IMR-90 (cell line): Measurements from ENCODE around the gene INTS2. TPM values are rescaled to one million over a fixed set of nuclear protein-coding genes. Genes with fewer than 3 reads are reported as not detected.
A peak's percentile ranks its signal among the peaks of the same experiment; 100 is the strongest.
"Not testable (repeated sequence)": the region's sequence is repeated elsewhere in the genome, so short reads cannot be mapped to it uniquely, and the experiment has no call there.

Experiments used
- ATAC-seq: fragments of 200-7000 bp; cut with Tn5 transposase; 2 replicates; pipeline ENCODE4 v1.9.1; 2020; ENCODE audit warnings: low read depth, mild to moderate bottlenecking, moderate library complexity
- BruUV-seq: library from RNA; stranded (reverse); fragments of 400-500 nt; replicated peaks from 2 replicates; lab custom pipeline; 2021; lab: Mats Ljungman, UMichigan
- CTCF ChIA-PET: fragments of 300-600 bp; formaldehyde crosslinking; extraction: SDS; loops from one replicate; lab custom pipeline; 2021; ENCODE audit warnings: antibody characterized with exemption; lab: Yijun Ruan, JAX
- POLR2A ChIA-PET: fragments of 300-600 bp; sonication (Branson Sonifier 250); formaldehyde crosslinking; loops from one replicate; lab custom pipeline; 2022; ENCODE audit warnings: antibody characterized with exemption; ENCODE audit not compliant: unreplicated experiment; lab: Charles Lee
- DNase-seq: peaks from one replicate; pipeline ENCODE4 v3.0.0; 2013
- H2AFZ ChIP-seq: replicated peaks from 2 replicates; pipeline ENCODE3; 2013; ENCODE audit warnings: low read length, mild to moderate bottlenecking; ENCODE audit not compliant: poor library complexity
- H2AK5ac ChIP-seq: 2 replicates; pipeline ENCODE4 v1.6.1; 2013; ENCODE audit warnings: low read depth, low read length, inconsistent platforms
- H2AK9ac ChIP-seq: replicated peaks from 2 replicates; pipeline ENCODE3; 2013; ENCODE audit warnings: mild to moderate bottlenecking, low read depth, low read length, moderate library complexity; ENCODE audit not compliant: poor library complexity
- H2BK120ac ChIP-seq: 2 replicates; pipeline ENCODE4 v1.6.1; 2013; ENCODE audit warnings: low read depth, low read length, inconsistent platforms
- H2BK15ac ChIP-seq: 3 replicates; pipeline ENCODE4 v1.6.1; 2013; ENCODE audit warnings: low read depth, low read length, inconsistent platforms
- H2BK20ac ChIP-seq: 2 replicates; pipeline ENCODE4 v1.6.1; 2013; ENCODE audit warnings: low read depth, mild to moderate bottlenecking, inconsistent platforms, low read length, moderate library complexity
- H2BK5ac ChIP-seq: 2 replicates; pipeline ENCODE4 v1.6.1; 2013; ENCODE audit warnings: mild to moderate bottlenecking, low read depth, low read length, inconsistent platforms; ENCODE audit not compliant: poor library complexity, severe bottlenecking
- H3K14ac ChIP-seq: replicated peaks from 2 replicates; pipeline ENCODE4 v1.6.1; 2013; ENCODE audit warnings: low read depth, low read length, inconsistent platforms
- H3K18ac ChIP-seq: 2 replicates; pipeline ENCODE4 v1.6.1; 2013; ENCODE audit warnings: low read depth, low read length, control low read depth
- H3K23ac ChIP-seq: 2 replicates; pipeline ENCODE4 v1.6.1; 2013; ENCODE audit warnings: low read depth, low read length, inconsistent platforms
- H3K27ac ChIP-seq: 2 replicates; pipeline ENCODE4 v1.5.1; 2013; ENCODE audit warnings: mild to moderate bottlenecking, control low read depth, low read length; ENCODE audit not compliant: insufficient read depth
- H3K27me3 ChIP-seq: 2 replicates; pipeline ENCODE4 v1.6.1; 2013; ENCODE audit warnings: low read length; ENCODE audit not compliant: control insufficient read depth, insufficient read depth
- H3K36me3 ChIP-seq: 2 replicates; pipeline ENCODE4 v1.6.1; 2013; ENCODE audit warnings: low read length, mixed read lengths; ENCODE audit not compliant: control insufficient read depth, insufficient read depth
- H3K4ac ChIP-seq: 2 replicates; pipeline ENCODE4 v1.6.1; 2013; ENCODE audit warnings: low read depth, low read length, inconsistent platforms
- H3K4me1 ChIP-seq: 2 replicates; pipeline ENCODE4 v1.6.1; 2013; ENCODE audit warnings: low read length, mixed read lengths; ENCODE audit not compliant: control insufficient read depth, insufficient read depth
- H3K4me2 ChIP-seq: 2 replicates; pipeline ENCODE4 v1.6.1; 2013; ENCODE audit warnings: low read depth, mild to moderate bottlenecking, control low read depth, low read length, moderate library complexity
- H3K4me3 ChIP-seq: 2 replicates; pipeline ENCODE4 v1.5.1; 2013; ENCODE audit warnings: low read depth, mild to moderate bottlenecking, control low read depth, low read length, moderate library complexity; ENCODE audit not compliant: insufficient read depth
- H3K56ac ChIP-seq: 2 replicates; pipeline ENCODE4 v1.6.1; 2013; ENCODE audit warnings: low read length, inconsistent platforms; ENCODE audit not compliant: insufficient read depth; ENCODE audit errors: extremely low read depth
- H3K79me1 ChIP-seq, 2 experiments: 2 replicates each; pipeline ENCODE4 v1.6.1; 2013; ENCODE audit warnings: low read length in 2 of 2, inconsistent platforms in 1 of 2, low read depth in 1 of 2
- H3K9ac ChIP-seq: 2 replicates; pipeline ENCODE4 v1.6.1; 2013; ENCODE audit warnings: low read depth, low read length, control low read depth
- H3K9me1 ChIP-seq: 2 replicates; pipeline ENCODE4 v1.6.1; 2013; ENCODE audit warnings: low read length, inconsistent platforms; ENCODE audit not compliant: insufficient read depth
- H3K9me3 ChIP-seq: 2 replicates; pipeline ENCODE4 v1.6.1; 2013; ENCODE audit warnings: low read length; ENCODE audit not compliant: control insufficient read depth, insufficient read depth
- H4K20me1 ChIP-seq: 2 replicates; pipeline ENCODE4 v1.6.1; 2013; ENCODE audit warnings: low read length, inconsistent platforms; ENCODE audit not compliant: insufficient read depth
- H4K5ac ChIP-seq: 2 replicates; pipeline ENCODE4 v1.6.1; 2013; ENCODE audit warnings: mild to moderate bottlenecking, low read depth, low read length, control low read depth
- H4K8ac ChIP-seq, 2 experiments: 2 replicates each; pipeline ENCODE4 v1.6.1; 2013; ENCODE audit warnings: low read depth in 2 of 2, low read length in 2 of 2, control low read depth in 1 of 2, inconsistent platforms in 1 of 2
- H4K91ac ChIP-seq: 2 replicates; pipeline ENCODE4 v1.6.1; 2013; ENCODE audit warnings: low read depth, low read length, inconsistent platforms; ENCODE audit not compliant: insufficient read depth
- WGBS, 2 experiments: methylation state at CpG; one replicate each; pipeline versions ENCODE4 v1.1.5 to v1.1.7; 2013; ENCODE audit warnings: missing lambda C conversion rate in 2 of 2; ENCODE audit not compliant: insufficient read length in 1 of 2; ENCODE audit errors: extremely low coverage in 2 of 2; 5-methylcytosine and 5-hydroxymethylcytosine counted together
- dilution Hi-C: fragments of 300-500 bp; cut with HindIII; formaldehyde crosslinking; loops from one replicate; pipeline ENCODE4 v1.14.3; 2018; ENCODE audit warnings: low sequenced_read_pairs; ENCODE audit not compliant: unreplicated experiment
- in situ Hi-C: fragments of 300-500 bp; cut with MboI; formaldehyde crosslinking; loops from 3 replicates; pipeline ENCODE4 v1.14.3; 2019; ENCODE audit warnings: low sequenced_read_pairs, inconsistent platforms, mixed read lengths
- intact Hi-C: fragments of 100-400 bp; cut with micrococcal nuclease; formaldehyde crosslinking; loops from 2 replicates; pipeline ENCODE4 v1.10.0; 2022
- polyA plus RNA-seq, 3 experiments: library from polyadenylated mRNA; depleted of rRNA; stranded (reverse); fragments of >200 nt; gene quantifications; 2 replicates each; pipeline ENCODE4 v1.2.3, GENCODE V29; 2012; ENCODE audit warnings: low replicate concordance in 1 of 3
- total RNA-seq: library from RNA; depleted of rRNA; stranded (reverse); fragments of >200 nt; gene quantifications from 2 replicates; pipeline ENCODE4 v1.2.3, GENCODE V29; 2012

The INTS2 gene
- total and polyA plus RNA-seq, 2 of the 4 experiments (the other 2 are of a cell fraction): 4.0 to 17.4 TPM

DNA sequence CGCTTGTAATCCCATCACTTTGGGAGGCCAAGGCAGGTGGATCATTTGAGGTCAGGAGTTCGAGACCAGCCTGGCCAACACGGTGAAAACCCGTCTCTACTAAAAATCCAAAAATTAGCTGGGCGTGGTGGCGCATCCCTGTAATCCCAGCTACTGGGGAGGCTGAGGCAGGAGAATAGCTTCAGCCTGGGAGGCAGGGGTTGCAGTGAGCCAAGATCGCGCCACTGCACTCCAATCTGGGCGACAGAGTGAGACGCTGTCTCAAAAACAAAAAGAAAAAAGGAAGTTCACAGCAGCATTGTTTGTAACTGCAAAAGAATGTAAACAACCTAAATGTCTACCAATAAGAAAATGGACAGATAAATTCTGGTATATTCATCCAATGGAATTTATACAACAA is 67.4 kb downstream of the INTS2 start:
- Histone ChIP-seq H3K79me1 (peaks cover 4 to 38% of the 10 kb centered on the region in 2 experiments), H3K4me2 (peak overlapping the region; percentile 34; the same call in 1 of the 2 replicates), H2BK5ac (peak overlapping the region; percentile 5), H3K14ac (0 out of 2 replicates have a peak overlapping the region, but pooled peaks have one; percentile 60), H4K8ac (peak overlapping the region in 1 of 2 experiments; percentile 18; a peak in 1 of 4 replicates), H4K5ac (peak overlapping the region; percentile 80), H3K4ac (peak overlapping the region; percentile 60), H2BK120ac (0 out of 2 replicates have a peak overlapping the region, but pooled peaks have one; percentile 11)
- 93% methylated on average over 2 of the region's 10 CpGs; no CpG with 5 or more reads in 1 of the 2 experiments for WGBS, 2 experiments
- H3K9me3 ChIP-seq, H3K4me3 ChIP-seq, H2AK9ac ChIP-seq, H3K27ac ChIP-seq, H2AFZ ChIP-seq, H2BK20ac ChIP-seq, DNase-seq, in situ Hi-C loops, H3K18ac ChIP-seq, H2BK15ac ChIP-seq, H3K4me1 ChIP-seq, dilution Hi-C loops, H3K9me1 ChIP-seq, H3K56ac ChIP-seq, H4K20me1 ChIP-seq, ATAC-seq, intact Hi-C loops, H3K36me3 ChIP-seq, BruUV-seq, POLR2A ChIA-PET, CTCF ChIA-PET, H4K91ac ChIP-seq, H2AK5ac ChIP-seq, H3K23ac ChIP-seq, H3K27me3 ChIP-seq, H3K9ac ChIP-seq: not testable (repeated sequence)
